ENCODE results near the gene RAB20.

GRCh38 chr13:110522721-110523120 is 38.8 kb downstream of the RAB20 start:
- TF ChIP-seq CTCF (IDR thresholded peaks at IDR 0.05) (no peak), POLR2A (IDR thresholded peaks at IDR 0.05) (no peak)
